ENCODE data around the gene METRNL.

DNA sequence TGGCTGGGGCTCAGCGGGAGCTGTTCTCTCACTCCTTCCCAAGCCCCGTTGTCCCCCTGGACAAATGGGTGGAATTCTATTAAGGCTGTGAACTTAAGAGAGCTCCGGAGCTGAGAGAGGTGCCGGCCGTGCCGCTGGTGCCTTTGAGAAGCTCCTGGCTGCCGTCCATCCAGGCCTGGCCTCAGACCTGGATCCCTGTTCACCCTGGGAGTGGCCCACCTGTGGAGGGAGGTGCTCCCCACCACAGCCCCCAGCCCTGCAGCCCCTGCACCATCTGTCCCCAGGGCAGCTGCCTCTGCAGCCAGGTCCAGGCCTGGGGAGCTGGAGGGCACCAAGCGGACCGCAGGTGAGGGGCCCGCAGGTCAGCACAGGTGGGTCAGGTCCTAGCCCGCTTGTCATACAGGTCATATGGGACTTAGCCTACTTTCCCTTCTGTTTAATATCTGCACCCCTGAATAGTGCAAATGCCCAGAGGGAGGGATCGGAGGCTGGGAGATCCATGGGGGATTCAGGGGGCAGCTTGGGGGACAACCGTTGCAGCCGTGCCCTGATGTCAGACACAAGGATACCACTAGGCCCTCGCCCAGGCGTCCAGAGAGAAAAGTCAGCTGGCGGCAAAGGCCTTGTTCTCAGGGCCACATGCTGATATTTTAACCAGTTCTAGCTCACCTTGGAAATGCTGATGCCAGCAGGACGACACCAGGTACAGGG lies 15.2 kb upstream of the METRNL start:
- TF ChIP-seq POLR2A (IDR thresholded peaks at IDR 0.05; ENCODE audit: low read depth, low read length) (no peak), POLR2AphosphoS5 (IDR thresholded peaks at IDR 0.05; ENCODE audit: low read depth, low read length) (no peak)
